Islet precursor cell (in vitro differentiated cells): ENCODE data around the gene CRIP1.
A peak's percentile ranks its signal among the peaks of the same experiment; 100 is the strongest.

Source experiments
- DNase-seq: peaks from one replicate; pipeline ENCODE4 v3.0.0-alpha.2; 2018

CRIP1 gene

DNA sequence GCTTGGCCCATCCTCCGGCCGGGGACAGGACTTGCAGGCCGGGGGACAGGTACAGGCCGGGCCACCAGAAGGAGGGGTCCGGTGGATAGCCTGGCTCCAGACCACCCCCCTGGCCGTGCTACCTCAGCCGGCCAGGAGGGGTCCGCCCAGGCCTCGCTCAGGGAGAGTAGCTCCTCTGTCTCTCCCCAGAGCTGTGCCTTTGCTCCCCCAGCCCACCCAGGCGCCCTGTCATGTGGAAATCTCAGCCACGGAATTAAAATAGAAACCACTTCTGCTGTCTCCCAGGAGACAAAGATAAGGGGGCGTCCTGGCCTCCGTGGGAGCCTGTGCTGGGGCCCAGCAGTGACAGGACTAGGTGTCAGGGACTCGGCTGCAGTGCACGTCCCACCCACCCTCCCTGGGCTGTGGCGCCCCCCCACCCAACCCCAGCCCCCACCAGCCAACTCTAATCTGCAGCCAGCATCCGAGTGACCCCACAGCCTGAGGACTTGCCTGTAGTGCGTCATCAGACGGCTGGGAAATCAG is 15.3 kb upstream of the CRIP1 start:
- DNase-seq, result no peak

GRCh38 chr14:105471823-105472485 is 14.7 kb upstream of the CRIP1 start:
- no peak for DNase-seq

DNA sequence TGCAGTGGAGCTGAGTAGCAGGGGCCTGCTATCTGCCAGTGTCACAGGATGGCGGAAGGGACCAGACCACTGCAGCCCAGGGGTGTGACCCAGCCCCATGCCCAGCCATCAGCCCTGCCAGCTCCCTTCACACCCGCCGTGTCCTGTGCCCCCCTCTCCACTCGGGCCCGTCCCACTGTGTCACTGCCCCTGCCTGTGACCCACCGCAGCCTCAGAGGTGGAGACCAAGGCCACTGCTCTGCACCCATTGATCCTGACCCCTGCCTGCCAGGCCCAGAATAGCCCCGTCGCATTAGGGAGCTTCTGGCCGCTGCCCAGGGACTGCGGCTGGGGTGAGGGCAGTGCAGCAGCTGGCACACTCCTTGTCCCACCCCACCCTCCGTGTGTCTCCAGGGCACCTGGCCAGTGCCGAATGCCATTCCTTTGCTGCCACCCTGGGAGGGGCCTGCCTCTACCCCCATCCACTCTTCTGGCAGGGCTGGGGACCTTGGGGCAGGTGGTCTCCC is 14.1 kb upstream of the CRIP1 start:
- no peak for DNase-seq

- DNase-seq, result no peak
Measured at GRCh38 chr14:105473033-105473676, 13.5 kb upstream of the CRIP1 start.

- DNase-seq, result peak; percentile 99
Measured at GRCh38 chr14:105473677-105474482, 12.8 kb upstream of the CRIP1 start.

DNA sequence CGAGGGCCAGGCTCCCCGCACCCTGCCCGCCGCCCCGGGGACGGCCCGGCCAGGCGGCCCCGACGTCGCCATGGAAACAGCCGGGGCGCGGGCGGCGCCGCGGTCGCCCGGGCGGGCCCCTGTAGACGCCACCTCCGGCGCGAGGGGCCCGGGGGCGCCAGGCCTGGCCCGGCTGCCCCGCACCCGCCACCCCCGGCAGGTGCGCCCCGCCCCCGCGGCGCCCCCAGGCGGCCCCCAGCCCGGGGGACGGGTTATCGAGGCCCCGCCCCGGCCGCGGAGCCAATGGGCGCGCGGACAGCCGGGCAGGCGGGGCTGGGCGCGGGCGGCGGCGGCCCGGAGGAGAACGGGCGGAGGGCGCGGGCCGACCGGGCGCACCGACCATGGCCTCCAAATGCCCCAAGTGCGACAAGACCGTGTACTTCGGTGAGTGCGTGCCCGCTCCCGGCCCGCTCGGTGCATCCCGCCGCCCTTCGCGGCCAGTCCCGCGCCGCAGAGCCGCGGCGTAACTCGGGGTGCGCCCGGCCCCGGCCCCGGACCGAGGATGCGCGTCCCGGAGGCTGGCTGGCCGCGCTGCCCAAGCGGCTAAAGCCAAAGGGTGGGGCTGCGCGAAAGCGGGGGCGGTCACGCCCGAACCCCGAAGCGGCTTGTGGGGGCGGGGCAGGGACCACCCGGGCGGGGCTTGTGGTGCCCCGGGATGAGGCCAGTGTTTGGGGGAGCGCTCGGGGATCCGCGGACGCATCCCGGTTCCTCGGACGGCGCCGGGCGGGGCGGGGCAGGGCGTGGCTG is 12.0 kb upstream of the CRIP1 start, which contains the start of gene CRIP2:
TSS of gene CRIP2 (plus strand) at position 339 of the 786 bp plus-strand sequence. CDS start at position 381, 42 bp downstream.
- no peak for DNase-seq

- DNase-seq, result peak; percentile 76
Measured at GRCh38 chr14:105475269-105476096, 11.2 kb upstream of the CRIP1 start.

- no peak for DNase-seq
Measured at GRCh38 chr14:105476097-105476830, 10.4 kb upstream of the CRIP1 start.

DNA sequence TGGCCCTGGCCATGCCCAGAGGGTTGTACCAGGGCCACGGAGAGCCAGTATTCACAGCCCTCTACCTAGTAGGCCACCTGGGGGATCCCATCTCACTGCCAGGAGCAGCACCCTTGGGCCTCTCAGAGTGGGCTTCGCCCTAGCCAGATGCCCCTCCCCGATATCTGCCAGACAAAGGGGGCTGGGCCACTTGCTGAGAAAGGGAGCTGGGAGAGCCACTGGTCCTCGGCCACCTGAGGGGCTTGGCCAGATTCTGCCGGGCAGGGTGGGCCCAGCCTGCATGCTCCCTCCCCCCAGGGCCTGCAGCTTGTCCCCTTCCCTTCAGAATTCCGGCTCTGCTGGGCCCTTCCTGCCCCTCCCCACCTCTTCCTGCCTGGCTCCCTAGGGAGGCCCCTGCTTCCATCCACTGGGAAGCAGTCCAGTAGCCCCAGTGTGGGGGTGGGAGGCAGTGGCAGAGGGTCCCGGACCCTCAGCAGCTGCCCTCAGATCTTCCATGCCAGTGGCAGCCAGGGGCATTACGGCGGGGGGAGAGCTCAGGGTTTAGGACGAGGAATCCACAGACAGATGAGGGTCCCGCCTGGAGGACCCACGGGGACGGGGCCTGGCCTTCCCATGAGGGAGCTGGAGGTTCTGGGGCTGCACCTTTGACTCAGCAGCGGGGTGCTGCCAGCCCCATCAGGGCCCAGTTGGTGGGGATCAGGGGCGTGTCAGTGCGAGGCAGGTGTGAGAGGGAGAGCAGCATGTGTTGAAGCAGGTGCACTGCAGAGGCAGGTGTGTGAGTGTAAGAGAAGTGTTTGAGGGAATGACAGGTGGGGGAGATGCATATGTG is 9.6 kb upstream of the CRIP1 start:
- no peak for DNase-seq

DNA sequence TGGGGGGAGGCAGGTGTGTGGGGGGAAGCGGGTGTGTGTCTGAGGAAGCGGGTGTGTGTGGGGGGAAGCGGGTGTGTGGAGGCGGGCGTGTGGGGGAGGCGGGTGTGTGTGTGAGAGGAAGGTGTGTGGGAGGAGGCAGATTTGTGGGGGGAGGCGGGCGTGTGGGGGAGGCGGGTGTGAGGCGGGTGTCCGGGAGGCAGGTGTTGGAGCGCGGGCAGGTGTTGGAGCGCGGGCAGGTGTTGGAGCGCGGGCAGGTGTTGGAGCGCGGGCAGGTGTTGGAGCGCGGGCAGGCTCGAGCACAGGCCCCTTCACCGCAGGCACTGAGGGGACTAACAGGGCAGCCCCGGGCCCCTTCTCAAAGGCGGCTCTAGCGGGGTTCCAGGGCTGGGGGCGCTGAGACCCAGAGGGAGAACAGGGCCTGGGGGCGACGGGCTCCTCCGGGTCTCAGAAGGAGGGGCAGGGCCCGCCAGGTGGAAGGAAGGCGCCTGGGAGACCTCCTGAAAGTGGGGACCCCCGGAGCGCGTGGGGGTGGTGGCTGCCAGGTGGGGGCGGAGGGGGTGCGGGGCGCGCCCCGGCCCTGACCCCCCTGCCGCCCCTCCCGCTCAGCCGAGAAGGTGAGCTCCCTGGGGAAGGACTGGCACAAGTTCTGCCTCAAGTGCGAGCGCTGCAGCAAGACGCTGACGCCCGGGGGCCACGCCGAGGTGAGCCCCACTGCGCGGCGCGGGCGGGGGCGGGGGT is 8.9 kb upstream of the CRIP1 start:
- no peak for DNase-seq

GRCh38 chr14:105478398-105479251 is 8.1 kb upstream of the CRIP1 start:
- no peak for DNase-seq

DNA sequence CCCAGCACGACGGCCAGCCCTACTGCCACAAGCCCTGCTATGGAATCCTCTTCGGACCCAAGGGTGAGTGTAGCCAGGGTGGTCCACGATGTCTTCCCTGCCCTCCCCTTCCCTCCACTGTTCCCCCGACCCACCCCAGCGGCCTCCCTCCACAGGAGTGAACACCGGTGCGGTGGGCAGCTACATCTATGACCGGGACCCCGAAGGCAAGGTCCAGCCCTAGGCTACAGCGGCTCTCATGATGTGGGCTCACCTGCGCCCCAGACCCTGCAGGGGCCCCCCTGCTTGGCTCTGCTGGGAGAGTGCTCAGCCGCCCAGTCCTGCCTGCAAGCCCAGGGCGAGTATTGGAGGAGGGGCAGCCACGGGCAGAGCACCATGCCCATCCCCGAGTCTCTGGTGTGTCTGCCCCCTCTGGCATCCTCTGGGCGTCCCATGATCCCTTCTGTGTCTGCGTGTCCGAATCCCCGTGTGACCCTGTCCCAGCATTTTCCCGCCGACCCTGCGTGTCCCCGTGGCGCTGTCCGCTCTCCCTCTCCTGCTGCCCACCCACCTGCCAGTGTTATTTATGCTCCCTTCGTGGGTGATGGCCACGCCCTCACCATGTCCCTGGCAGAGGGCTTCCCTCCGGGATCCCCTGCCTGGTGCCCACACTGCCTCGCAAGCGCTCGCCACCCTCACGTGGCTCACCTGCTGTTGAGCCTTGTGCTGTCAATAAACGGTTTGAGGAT is 7.1 kb upstream of the CRIP1 start:
- DNase-seq, result no peak

DNA sequence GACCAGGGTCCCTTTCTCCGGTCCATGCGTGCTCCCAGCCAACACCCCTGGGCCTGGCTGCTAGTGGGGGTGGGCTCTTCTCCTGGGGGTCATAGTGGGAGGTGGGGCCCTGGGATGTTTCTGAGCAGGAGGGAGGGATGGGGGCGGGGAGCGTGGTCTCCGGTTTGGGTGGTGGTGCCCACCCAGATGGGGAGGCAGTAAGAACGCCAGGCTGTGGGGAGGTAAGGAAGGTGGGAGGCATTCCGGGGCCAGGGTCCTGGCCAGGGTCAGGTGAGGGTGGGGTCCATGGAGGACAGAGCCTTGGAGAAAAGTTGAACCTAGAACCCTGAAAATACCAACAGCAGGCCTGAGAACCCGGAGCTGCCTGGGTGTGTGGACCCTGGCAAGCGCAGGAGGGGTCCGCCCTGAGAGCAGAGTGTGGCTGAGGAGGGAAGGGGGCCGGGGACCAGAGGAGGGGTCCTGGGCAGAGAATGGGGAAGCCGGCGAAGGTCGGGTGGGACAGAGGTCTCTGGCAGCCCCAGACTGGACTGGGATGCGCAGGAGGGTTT is 6.4 kb upstream of the CRIP1 start:
- no peak for DNase-seq

GRCh38 chr14:105480807-105481801 is 5.6 kb upstream of the CRIP1 start:
- peak; percentile 95 for DNase-seq

DNA sequence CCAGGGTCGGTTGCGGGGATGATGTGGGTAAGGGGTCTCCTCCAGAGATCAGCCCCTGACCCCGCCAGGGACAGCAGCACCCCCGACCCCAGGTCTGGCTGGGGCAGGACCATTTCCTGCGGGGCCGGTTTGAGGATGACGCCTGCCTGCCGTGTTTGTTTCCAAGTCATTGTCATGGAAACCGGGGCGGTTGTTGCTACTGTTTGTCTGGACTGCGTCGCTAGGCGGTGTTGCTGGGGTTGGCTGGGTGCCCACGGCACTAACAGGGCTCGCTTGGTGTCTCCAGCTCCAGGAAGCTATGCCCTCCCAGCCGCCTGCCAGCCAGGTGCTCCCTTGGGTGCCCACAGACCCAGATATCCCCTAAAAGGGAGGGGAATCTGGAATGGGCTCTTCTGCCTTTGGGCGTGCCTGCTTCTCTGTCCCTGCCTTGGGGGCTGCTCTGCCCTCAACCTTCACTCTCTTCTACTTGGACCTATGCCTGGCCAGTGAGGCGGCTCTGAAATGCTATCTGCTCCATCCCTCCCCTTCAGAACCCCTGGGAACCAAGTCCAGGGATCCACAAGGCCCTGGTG is 4.7 kb upstream of the CRIP1 start:
- peak; percentile 96 for DNase-seq
